GM19025 (cell line): ENCODE data around the gene SCN1B.

ENCODE experiments used
- ATAC-seq: cut with Tn5 transposase; IDR thresholded peaks from one replicate; pipeline ENCODE4 v1.9.1; 2021; ENCODE audit warnings: mild to moderate bottlenecking, low read depth, moderate library complexity; ENCODE audit not compliant: unreplicated experiment

SCN1B gene

DNA sequence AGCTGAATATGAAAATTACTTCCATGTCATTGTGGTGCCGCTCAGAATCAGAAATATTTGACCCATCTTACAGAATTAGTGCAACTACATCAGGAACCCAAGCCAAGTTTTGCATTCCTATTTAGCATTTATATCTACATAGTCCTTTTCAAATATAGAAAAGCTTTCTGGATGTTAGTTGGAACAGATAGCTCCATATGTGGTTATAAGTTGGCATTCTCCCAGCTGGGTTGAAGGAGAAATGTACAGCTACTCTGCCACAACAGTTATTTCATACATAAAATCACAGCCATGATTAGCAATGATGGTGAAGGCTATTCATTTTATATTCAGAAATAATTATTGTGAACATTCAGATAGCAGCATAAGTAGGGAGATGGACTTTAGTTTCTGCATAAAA lies 39.4 kb downstream of the SCN1B start:
- ATAC-seq, result no peak

DNA sequence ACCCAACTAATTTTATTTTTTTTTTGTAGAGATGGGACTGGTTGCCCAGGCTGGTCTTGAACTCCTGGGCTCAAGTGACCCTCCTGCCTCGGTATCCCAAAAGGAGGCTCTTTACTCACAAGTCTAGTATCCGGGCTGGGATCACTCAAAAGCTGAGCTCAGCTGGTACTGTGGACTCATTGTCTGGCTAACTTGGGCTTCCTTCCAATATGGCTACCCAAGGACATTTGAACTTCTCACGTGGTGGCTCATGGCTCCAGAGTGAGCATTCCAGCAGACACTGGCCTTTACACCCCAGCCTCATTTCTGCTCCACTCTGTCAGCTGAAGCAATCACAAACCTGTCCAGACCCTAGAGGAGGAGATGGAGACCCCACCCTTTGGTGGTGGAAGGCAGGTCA lies 40.2 kb downstream of the SCN1B start:
- ATAC-seq, result no peak

DNA sequence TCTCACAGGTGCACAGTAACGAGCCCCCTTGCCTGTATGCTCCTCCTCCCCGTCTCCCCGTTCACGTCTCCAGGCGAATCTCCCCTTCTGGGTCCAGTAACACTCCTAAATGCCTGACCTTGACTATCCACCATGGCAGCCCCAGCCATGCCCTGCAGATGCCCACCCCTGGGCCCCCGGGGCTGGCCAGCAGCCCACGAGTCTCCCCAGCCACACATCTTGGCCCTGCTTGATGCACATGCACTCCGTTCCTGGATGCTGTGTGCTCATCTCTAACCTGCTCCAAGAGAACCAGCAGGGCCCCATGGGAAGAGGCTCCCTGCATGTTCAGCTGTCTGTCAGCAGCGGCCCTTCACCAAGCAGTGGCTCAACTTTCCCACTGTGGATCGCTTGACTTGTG lies 43.2 kb downstream of the SCN1B start:
- ATAC-seq, result no peak

DNA sequence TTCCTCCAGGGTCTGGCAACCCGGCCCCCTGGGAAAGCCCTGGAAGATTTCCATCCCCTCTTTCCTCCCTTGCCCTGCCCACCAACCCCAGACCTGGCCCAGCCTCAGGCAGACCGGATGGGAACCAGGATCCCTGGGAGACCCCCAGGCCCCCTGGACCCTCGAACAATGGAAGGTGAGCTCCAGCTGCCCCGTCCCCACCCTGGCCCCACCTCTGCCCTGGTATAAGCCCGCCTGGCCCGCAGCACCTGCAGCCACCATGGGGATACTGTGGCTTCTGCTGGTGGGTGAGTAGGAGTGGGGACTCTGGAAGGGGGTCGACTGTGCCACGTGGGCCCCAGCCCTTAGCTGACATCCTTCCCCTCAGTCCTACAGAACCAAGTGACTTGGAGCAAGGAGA lies 43.7 kb downstream of the SCN1B start:
- no peak for ATAC-seq

DNA sequence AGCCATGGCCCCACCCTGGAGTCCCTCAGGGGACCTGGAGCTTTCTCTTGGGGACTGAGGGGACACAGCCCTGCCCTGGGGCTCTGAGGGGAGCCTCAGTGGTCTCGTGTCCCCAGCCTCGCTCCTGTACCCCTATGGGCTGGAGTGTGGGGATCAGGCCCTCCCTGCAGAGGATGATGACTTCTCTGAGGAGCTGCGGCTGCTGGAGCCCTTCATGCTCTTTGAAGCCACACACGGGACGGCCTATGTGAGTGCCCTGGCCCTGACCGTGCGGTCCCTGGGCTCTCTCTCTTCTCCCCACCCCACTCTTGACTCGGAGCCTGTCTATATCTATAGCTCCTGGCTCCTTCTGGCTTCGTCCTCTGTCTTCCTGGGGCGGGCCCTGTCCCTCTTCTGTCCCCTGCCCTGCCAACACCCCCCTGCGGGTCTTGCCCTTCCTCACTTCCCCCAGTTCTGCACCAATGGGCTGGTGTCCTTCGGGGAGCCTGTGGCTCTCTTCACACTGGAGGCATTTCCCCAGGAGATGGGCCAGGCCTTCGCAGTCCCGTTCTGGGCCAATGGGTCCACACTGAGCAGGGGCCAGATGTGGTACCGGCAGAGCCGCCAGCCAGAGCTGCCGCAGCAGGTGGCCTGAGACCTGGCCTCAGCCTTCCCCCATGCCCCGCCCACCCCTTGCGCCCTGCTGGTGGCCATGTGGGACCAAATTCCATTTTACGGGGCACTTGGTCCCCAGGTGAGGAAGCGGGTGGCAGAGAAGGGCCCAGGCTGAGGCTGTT lies 44.3 kb downstream of the SCN1B start:
- ATAC-seq, result no peak

DNA sequence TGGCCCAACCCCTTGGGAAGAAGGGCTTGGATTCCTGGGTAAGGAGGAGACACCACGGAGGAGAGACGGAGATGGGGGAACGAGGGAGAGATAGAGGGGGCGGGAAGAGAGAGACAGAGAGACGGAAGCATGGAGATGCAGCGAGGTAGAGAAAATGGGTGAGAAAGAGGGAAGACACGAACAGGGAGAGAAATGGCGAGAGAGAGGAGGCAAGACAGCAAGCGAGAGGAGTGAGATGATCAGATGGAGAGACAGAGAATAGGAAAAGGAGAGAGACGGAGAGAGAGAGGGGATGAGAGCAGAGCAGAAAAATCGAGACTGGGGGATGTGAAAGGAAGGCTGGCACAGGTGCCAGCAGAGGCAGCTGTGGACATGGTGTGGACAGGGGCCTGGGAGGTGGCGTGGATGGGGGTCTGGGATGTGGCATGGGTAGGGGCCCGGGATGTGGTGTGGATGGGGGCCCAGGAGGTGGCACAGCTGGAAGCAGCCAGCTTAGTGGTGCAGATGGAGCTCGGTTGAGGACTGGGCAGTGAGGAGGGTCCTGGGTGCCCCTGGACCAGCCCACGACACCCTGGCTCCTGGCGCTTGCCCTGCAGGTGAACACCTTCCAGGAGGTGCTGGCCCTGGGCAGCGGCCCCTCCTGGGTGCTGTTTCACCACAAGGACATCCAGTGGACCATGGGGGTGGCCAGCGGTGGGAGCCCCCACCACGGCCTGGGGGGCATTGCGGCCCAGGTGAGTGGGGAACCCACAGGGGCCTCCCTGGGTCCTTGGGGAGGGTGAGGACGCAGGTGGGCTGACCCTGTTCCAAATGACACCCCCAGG lies 45.1 kb downstream of the SCN1B start:
- no peak for ATAC-seq

DNA sequence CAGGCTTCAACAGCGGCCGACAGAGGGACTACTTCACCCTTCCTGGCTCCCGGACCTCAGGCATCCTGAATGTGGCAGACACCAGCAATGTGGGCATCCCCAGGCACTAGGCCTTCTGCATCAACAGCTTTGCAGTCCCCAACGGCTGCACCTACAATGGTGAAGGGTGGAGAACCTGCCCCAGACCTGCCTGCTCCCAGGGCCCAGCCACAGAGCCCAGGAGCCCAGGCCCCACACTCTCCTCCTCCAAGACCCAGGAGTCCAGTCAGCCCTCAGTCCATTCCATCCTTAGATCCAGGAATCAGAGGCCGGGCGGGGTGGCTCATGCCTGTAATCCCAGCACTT lies 45.7 kb downstream of the SCN1B start:
- ATAC-seq, result no peak

DNA sequence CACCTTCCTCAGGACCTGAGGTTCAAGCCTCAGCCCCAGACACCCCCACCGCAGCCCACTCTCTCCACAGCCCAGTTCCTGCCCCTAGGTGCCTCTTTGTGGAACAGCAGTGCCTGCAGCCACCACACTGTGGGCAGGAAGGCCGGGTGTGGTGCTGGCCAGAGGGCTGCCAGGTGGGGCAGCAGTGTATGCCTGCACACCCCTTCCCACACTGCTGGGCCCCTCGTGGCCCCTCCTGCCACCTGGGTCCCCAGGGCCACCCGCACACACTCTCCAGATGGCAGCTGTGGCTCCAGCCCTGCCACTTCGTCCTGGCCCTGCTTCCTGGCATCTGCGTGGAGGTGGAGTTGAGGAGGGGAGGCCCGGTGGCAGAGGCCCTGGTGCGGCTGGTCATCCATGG lies 46.4 kb downstream of the SCN1B start:
- ATAC-seq, result no peak

DNA sequence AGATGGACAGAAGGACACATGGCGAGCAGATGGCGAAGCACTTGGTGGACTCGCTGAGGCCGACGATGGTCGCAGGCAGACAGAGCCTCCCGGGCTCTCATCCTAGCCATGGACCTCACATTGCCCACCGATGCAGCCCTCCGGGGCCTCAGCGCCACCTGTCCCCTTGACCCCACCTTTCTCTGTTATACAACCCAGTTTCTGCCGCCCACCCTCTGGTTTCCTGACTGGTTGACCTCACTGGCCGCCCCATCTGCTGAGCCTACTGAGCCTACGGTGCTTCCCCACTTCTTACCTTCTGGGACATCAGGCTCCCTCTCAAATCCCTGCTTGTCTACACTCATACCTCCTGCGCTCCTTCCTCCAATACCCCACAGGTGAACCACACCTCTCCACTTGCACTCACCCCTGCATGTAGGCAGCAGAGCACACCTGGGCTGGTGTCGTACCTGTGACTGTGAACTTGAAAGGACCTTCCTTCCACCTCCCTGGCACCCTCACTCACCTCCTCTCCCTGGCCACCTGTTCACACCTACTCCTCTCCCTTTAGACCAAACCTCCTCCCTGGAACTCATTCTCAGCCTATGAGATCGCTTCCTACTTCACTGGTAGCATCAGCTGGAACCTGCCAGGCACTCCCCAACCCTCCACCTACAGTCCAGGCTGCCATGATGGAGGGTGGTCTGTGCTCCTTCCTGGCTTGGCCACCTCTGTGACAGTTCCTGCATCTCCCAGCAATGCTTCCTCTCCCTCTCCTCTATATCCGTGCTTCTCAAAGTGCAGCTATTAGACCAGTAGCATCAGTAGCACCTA lies 47.3 kb downstream of the SCN1B start:
- ATAC-seq, result no peak

DNA sequence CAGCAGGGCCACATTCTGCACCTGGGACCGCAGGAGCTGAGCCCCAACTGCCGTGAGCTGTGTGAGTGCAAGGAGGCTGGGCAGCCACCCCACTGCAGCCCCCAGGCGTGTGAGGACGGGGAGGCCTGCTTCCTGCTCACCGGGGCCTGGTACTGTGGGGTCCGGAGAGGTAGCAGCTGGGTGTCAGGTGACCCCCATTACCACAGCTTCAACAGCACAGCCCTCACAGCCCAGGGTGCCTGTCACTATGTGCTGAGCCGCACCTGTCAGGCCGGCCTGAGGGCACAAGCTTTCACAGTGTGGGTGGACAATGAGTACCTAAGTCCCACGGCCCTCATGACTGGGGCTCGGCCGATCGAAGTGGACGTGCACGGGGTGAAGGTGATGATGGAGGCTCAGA lies 49.6 kb downstream of the SCN1B start:
- no peak for ATAC-seq

DNA sequence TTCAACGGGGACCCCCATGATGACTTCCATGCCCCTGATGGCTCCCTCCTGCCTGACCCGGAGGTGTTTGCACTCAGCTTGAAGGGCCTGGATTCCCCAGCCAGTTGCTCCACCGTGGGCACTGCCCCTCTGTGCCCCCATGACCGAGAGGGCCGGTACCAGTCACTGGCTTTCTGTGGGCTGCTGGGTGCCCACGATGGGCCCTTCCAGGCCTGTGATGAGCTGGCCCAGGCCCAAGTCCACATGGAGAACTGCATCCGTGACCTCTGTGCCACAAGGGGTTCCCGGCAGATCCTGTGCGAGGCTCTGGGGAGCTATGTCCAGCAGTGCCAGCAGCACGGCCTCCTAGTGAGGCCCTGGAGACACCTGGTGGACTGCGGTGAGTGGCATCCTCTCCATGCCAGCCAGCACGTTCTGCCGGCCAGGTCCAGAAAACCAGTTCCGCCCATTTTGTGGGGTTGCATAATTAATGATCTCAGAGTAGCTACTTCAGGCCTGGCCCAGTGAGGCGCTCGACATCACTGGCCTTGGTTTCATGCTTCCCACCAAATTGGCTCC lies 50.4 kb downstream of the SCN1B start:
- no peak for ATAC-seq

DNA sequence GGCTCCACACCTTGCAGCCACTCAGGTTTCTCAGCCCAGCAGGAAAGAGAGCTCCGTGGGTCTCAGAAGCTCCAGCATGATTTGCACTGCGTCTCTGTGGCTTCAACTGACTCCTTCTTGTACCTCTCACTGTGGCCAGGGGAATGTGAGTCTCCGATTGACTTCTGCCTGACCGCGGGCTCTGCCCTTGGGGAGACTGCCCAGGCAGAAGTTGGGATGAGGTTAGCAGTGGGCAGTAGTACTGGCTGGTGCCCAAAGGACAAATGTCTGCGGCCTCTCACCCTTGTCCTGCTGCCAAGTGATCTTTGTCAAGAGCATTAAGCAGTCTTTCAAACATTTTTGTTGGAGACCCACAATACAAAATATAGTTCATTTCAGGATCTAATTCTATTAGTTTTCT lies 50.9 kb downstream of the SCN1B start:
- no peak for ATAC-seq

DNA sequence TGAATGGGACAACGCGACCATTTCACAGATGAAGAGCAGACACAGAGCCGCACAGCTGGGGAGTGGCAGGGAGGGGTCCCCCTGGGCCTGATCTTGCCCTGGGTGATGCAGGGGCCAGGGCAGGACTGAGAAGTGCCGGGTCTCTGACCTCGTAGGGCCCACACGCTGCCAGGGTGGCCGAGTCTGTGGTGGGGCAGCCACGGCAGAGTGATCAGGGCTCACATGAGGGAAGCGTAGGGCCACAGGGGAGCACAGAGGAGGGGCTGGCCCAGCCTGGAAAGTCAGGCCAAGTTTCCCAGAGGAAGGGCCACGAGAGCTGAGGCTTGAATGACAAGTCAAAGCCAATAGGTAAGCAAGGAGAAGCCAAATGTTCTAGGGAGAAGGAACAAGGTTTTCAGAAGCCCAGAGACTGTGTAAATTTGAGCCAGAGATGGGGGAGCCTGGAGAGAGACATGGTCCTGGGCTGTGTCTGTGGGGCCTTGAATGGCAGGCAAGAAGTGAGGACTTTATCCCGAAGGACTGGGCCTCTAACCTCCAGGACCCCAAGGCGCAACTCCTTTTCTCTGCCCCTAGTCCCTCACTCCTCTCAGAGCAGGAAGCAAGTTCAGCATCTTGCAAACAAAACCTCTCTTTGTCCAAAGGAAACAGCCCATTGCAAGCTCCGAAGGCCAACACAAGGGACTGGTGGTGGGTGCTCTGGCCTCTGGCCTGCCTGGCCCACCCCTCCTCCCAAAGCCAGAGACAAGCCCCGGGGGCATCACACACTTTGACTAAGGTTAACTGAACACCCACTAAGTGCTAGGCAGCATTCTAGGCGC lies 53.6 kb downstream of the SCN1B start:
- ATAC-seq, result no peak

DNA sequence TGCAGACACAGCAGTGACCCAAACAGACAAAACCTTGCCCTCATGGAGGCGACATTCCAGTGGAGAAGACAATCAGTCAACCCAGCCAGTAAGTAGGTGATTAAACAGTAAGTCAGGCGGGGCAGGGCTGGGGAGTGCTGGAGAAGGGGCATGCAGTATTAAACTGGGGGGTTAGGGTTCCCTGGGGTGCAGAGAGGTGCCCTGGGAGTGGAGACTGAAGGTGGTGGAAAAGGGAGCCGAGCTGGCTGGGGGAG lies 54.2 kb downstream of the SCN1B start:
- ATAC-seq, result no peak

DNA sequence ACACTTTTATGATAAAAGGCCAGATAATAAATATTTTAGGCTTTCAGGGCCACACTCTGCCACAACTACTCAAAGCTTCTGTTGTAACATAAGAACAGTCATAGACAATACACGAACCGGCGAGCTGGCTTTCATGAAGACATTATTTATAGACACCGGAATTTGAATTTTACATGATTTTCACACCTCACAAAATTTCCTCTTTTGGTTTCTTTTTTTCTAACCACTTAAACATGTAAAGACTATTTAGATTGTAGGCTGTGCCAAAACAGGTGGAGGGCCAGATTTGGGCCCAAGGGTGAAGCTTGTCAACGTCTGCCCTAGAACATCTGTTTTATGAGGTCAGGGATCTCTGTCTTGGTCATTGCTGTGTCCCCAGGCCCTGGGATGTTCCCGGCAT lies 55.7 kb downstream of the SCN1B start:
- ATAC-seq, result peak; percentile 49

DNA sequence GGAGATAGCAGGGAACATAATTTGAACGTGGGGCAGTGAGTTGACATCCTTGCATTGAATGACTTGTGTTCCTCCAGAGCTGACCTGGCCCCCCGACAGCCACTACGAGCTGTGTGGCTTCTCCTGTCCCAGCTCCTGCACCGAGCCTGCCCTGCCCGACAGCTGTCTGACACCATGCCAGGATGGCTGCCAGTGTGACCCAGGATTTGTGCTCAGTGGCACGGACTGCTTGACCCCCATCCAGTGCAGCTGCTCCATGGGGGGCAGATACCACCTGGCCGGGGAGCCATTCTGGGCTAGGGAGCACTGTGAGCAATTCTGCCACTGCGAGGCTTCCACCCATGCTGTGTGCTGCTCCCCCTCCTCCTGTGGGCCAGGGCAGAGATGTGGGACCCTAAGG lies 56.2 kb downstream of the SCN1B start:
- ATAC-seq, result no peak

DNA sequence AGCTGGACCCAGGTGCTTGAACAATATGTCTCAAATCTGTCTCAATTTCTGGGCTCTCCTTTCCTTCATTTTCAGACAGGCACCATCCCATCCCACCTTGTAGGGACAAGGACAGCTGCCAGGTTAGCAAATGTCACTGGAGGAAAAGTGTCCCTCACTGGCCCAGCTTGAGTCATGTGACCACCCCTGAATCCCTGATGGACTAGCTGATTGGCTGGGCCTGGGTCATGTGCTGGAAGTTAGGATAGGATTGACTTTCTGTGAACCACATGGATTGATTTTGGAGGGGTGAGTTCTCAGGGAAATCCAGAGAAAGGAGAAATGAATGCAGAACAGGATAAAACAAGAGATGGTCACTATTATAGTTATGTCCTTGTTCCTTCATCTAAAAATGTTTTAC lies 57.1 kb downstream of the SCN1B start:
- ATAC-seq, result no peak

DNA sequence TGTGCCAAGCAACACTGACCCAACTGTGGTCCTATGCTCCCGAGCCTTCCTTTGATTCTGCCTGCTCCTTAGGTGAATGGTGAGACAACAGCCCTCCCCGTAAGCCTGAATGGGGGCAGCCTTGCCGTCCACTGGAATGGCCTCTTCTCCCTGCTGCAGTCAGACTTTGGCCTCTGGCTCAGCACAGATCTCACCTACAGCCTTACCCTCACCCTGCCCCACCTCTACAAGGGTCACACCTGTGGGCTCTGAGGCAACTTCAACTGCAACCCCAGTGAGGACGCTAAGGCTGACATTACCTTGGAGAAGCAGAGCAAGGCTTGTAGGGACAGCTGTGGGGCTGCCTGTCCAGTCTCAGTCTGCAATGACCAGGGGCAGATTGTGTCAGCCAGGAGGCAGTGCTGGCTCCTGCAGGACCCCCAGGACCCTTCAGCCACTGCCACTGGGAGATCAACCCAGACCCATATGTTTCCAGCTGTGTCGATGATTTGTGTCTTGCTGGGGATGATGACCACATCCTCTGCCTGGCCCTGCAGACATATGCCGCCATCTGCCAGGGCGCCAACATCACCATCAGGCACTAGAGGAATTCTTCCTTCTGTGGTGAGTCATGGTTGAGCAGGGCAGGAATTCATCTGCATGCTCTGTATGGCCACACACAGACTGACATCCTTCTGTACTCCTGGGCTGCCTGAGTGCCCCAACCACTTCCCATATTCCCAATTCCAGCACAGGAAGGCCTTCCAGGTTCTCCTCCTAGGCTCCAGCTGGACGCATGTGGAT lies 58.1 kb downstream of the SCN1B start:
- ATAC-seq, result no peak

DNA sequence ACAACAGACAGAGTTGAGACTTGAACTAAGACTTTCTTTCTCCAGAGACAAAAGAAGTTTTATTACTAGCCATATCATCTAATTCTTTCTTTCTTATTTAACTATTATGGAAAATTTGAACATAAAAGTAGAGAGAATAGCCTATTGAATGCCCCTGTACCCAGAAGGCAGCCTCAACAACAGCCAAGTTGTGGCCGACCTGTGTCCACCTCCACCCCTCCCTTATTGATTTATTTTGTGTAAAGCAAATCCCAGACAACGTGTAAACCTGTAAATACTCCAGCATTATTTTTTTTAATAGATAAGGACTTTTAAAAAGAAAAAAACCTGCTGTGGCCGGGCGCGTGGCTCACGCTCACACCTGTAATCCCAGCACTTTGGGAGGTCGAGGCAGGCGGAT lies 59.3 kb downstream of the SCN1B start:
- ATAC-seq, result no peak
